GM19438 (cell line): Measurements from ENCODE around the gene PKD1.

ENCODE experiments used
- ATAC-seq: cut with Tn5 transposase; IDR thresholded peaks from one replicate; pipeline ENCODE4 v1.9.1; 2021; ENCODE audit warnings: low read depth; ENCODE audit not compliant: unreplicated experiment

Gene PKD1

GRCh38 chr16:2056681-2057407 is 78.9 kb downstream of the PKD1 start:
- ATAC-seq = no peak

- ATAC-seq = no peak
Measured at GRCh38 chr16:2056077-2056476, 79.6 kb downstream of the PKD1 start.

- ATAC-seq = no peak
Measured at GRCh38 chr16:2054543-2055245, 81.0 kb downstream of the PKD1 start.

- ATAC-seq = no peak
Measured at GRCh38 chr16:2053897-2054296, 81.8 kb downstream of the PKD1 start.

- no peak for ATAC-seq
Measured at GRCh38 chr16:2053211-2053610, 82.5 kb downstream of the PKD1 start.

- peak; percentile 11 for ATAC-seq
Measured at GRCh38 chr16:2048116-2048543, 87.6 kb downstream of the PKD1 start.

GRCh38 chr16:2047330-2048115 is 88.2 kb downstream of the PKD1 start, which contains the start of the genes NTHL1 and TSC2:
TSS of gene NTHL1 (minus strand) at chr16:2047834. CDS start at chr16:2047823, 11 bp downstream.
TSS of gene TSC2 (plus strand) at chr16:2047985. CDS start at chr16:2048616, 631 bp downstream.
- ATAC-seq = peak; percentile 89

GRCh38 chr16:2046893-2047329 is 88.8 kb downstream of the PKD1 start:
- ATAC-seq = no peak

GRCh38 chr16:2045965-2046892 is 89.5 kb downstream of the PKD1 start:
- ATAC-seq = no peak

GRCh38 chr16:2044541-2044940 is 91.2 kb downstream of the PKD1 start:
- no peak for ATAC-seq

GRCh38 chr16:2043667-2044451 is 91.8 kb downstream of the PKD1 start:
- ATAC-seq = no peak

- ATAC-seq = no peak
Measured at GRCh38 chr16:2042986-2043666, 92.6 kb downstream of the PKD1 start.

GRCh38 chr16:2042171-2042985 is 93.3 kb downstream of the PKD1 start:
- no peak for ATAC-seq

GRCh38 chr16:2040787-2041522 is 94.7 kb downstream of the PKD1 start:
- ATAC-seq = no peak

- ATAC-seq = no peak
Measured at GRCh38 chr16:2040041-2040786, 95.5 kb downstream of the PKD1 start.

GRCh38 chr16:2039274-2040031 is 96.2 kb downstream of the PKD1 start:
- ATAC-seq = no peak
